GM12865 (cell line): ENCODE measurements around the gene RAC2.
A peak's percentile ranks its signal among the peaks of the same experiment; 100 is the strongest.

Experiments used
- DNase-seq: peaks from one replicate; pipeline ENCODE4 v3.0.0; 2010; ENCODE audit warnings: low read depth
- H3K4me3 ChIP-seq: 2 replicates; pipeline ENCODE4 v1.5.1; 2011; ENCODE audit warnings: mild to moderate bottlenecking, low read depth, low read length, control low read depth
- TF ChIP-seq, protein P1 (sequence below): IDR thresholded peaks from 2 replicates; pipeline ENCODE4 v1.5.1; 2011; ENCODE audit warnings: low read length, control low read depth, low read depth, inconsistent platforms; ENCODE audit not compliant: insufficient read depth; ENCODE audit errors: missing control alignments

RAC2 gene

DNA sequence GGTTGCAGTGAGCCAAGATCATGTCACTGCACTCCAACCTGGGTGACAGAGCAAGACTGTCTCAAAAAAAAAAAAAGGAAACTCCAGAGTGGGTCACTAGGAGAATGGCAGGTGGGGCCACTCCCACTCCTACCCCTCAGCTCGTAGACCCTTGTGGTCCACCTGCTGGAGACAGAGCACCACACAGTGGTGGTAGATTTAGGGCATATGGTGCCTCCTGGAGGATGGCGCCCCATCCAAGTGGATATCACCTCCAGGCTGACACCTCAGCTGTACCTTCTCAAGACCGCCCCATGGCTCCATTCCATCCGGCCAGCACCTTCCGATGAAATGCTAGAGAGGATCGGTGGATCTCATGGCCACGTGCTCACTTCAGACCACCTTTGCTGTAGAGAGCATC, 44.5 kb upstream of the RAC2 start:
- TF ChIP-seq, protein P1, sequence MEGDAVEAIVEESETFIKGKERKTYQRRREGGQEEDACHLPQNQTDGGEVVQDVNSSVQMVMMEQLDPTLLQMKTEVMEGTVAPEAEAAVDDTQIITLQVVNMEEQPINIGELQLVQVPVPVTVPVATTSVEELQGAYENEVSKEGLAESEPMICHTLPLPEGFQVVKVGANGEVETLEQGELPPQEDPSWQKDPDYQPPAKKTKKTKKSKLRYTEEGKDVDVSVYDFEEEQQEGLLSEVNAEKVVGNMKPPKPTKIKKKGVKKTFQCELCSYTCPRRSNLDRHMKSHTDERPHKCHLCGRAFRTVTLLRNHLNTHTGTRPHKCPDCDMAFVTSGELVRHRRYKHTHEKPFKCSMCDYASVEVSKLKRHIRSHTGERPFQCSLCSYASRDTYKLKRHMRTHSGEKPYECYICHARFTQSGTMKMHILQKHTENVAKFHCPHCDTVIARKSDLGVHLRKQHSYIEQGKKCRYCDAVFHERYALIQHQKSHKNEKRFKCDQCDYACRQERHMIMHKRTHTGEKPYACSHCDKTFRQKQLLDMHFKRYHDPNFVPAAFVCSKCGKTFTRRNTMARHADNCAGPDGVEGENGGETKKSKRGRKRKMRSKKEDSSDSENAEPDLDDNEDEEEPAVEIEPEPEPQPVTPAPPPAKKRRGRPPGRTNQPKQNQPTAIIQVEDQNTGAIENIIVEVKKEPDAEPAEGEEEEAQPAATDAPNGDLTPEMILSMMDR: no peak
- no peak overlapping the region for H3K4me3 ChIP-seq
- no peak for DNase-seq

DNA sequence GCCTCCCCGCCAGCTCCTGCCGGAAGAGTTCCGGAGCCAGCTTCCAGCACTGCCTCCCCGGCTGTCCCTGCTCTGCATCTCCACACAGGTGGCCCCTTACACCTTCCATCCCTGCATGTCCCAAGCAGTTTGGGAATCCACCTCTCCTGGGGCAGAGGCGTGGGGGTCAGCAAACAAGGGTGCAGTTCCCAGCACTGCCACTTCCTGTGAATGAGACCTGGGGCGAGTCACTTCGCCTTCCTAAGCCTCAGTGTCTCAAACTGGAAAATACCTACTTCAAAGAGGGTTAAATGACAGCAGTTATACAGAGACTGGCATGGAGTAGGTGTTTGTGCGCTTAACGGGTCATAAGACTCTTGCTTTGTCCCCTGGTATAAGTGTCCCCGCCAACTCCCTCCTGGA, 43.5 kb upstream of the RAC2 start:
- H3K4me3 ChIP-seq: no peak overlapping the region
- TF ChIP-seq, protein P1: no peak
- DNase-seq: no peak

DNA sequence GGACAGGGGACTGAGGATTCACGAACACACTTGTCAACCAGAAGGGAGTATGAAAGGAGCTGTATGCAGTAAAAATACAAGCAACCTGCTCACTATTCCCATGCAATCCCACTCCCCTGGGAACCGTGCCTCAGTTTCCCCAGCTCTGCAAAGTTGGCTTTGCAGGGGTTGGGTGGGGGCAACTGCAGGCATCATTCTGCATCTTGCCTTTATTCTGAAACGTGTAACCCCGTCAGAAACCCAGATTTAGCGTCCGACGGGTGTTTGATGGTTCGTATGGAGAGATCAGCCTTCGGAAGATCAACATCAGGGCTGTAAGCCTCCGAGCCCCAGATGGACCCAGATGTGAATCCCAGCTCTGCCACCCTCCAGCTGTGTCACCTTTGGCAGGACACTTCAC, 41.9 kb upstream of the RAC2 start:
- DNase-seq: no peak
- TF ChIP-seq, protein P1: no peak
- no peak overlapping the region for H3K4me3 ChIP-seq

DNA sequence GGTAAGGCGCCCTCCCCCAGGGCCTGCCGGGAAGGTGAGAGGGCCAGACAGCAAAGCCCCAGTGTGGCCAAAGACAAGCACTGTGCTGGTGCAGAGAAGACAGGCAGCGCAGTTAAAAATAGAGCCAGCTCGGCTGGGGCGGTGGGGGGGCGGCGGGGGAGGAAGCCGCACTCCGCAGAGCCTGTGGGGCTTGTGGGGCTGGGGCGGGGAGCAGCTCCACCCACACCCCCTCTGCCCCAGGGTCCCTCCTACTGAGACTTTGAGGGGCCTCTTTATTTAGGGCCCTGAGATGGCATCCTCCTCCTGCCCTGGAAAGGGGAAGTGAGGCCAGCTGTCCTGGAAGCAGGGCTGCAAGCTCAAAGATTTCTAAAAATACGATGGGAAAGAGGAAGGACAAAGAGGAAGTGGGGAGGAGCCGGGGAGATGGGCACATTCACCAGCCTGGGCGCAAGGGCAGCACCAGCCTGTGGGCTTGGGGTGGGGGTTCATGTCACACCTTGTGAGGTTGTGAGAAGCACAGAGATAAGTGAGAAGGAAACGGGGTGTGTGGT, 40.8 kb upstream of the RAC2 start:
- TF ChIP-seq, protein P1: no peak
- DNase-seq: peak; percentile 64
- peak overlapping the region; percentile 70 for H3K4me3 ChIP-seq

DNA sequence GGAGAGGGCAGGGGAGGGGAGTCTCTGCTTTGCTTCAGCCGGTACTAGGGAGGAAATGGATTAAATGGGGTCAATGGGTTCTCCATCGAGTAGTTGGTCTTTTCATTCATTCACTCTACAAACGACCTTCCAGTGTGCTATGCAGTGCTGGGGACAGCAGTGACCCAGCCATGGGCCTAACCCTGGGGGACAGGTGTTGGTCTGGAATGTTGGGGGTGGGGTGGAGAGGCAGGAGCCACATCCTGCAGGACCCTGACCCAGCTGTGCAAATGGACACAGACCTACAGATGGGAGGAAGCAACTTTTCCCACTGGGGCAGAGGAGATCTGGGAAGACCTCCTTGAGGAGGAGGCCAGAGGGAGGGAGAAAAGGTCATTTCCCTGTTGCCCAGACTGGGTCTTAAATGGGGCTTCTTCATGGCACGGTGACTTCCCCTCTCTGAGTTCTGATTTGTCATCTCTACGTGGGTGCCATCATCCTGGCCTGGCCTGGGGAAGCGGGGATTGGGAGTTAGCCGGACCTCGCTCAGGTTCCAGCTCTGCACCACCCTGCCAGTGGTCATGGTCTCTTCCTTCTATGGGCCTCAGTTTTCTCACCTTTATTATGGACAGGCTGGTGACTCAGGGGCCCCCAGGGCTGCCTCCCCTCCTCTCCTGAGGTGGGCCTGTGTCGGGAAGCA, 40.2 kb upstream of the RAC2 start:
- TF ChIP-seq, protein P1: no peak
- peak overlapping the region; percentile 70 for H3K4me3 ChIP-seq
- no peak for DNase-seq

DNA sequence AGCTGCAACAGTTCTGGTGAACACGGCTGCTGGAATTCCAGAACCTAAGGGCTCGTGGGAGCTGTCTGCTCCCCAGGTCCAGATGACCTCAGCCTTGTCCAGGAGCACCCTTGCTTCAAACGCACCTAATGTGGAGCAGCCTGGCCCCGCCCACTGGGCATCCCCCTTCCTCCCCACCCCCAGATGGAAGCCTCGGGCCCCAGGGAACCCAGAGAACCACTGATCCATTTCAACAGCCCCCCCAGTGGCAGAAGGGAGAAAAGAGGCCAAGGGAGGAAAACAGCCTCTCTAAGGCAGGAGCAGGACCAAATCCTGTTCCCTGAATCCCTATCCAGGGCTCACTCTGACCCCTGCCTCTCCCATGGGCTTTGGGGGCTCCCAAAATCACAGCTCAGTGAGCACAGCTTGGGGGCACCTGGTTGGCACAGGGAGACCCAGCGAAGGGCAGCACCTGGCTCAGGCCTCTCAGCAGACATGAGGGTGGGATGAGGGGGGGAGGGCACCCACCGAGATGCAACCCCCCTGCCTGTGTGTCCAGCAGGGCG, 39.4 kb upstream of the RAC2 start:
- no peak for DNase-seq
- H3K4me3 ChIP-seq: peak overlapping the region; percentile 70
- TF ChIP-seq, protein P1: no peak

DNA sequence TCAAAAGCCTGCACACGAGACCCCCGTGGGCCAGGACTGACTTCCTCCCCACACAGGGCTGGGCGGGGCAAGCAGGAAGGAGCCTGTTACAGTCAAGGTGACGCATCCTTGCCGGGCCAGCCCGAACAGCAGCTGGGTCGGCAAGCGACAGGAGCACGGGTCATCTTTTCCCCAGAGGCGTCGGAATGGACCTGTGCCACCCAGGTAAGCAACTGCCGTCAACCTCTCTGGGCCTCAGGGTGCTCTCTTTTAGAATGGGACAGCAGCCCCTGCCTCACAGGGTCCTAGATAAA, 38.3 kb upstream of the RAC2 start, which contains the start of gene CYTH4:
Gene CYTH4, plus strand, starts transcription at position 124 of the 293 bp plus-strand sequence. Its CDS starts 62 bp downstream, at position 186.
- DNase-seq: peak; percentile 73
- H3K4me3 ChIP-seq: peak within 1 kb of the TSS; percentile 70
- TF ChIP-seq, protein P1: no peak
